Sigmoid colon (tissue), 3 donors: Measurements from ENCODE around the gene OGFR.

Source experiments
- POLR2A ChIP-seq, 2 donors: fragments of 450-650 bp; IDR thresholded peaks; one replicate each; pipeline ENCODE4 v1.6.1; 2016; ENCODE audit warnings: antibody characterized with exemption in 2 of 2, mild to moderate bottlenecking in 2 of 2, moderate library complexity in 2 of 2
- TF ChIP-seq, protein P1 (sequence below), 4 experiments: fragments of 450-650 bp in 3 of 4; fragments of 200-600 bp in 1 of 4; IDR thresholded peaks; one replicate each; pipeline ENCODE4 v1.5.1; 2016 to 2019; ENCODE audit warnings: antibody characterized with exemption in 4 of 4, mild to moderate bottlenecking in 3 of 4, moderate library complexity in 2 of 4

DNA sequence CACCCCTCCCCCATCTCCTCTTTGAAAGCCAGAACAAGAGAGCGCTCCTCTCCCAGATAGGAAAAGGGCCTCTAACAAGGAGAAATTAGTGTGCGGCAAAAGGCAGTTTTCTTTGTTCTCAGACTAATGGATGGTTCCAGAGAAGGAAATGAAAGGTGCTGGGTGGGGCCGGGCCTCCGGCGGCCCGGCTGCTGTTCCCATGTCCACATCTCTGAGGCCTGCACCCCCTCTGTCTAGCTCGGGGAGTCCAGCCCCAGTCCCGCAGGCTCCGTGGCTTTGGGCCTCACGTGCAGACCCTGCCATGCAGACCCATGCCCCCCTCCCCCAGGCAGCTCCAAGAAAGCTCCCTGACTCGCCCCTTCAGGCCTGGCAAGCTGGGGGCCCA lies 44.2 kb upstream of the OGFR start:
- TF ChIP-seq, protein P1, sequence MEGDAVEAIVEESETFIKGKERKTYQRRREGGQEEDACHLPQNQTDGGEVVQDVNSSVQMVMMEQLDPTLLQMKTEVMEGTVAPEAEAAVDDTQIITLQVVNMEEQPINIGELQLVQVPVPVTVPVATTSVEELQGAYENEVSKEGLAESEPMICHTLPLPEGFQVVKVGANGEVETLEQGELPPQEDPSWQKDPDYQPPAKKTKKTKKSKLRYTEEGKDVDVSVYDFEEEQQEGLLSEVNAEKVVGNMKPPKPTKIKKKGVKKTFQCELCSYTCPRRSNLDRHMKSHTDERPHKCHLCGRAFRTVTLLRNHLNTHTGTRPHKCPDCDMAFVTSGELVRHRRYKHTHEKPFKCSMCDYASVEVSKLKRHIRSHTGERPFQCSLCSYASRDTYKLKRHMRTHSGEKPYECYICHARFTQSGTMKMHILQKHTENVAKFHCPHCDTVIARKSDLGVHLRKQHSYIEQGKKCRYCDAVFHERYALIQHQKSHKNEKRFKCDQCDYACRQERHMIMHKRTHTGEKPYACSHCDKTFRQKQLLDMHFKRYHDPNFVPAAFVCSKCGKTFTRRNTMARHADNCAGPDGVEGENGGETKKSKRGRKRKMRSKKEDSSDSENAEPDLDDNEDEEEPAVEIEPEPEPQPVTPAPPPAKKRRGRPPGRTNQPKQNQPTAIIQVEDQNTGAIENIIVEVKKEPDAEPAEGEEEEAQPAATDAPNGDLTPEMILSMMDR (IDR thresholded peaks at IDR 0.05): no peak
- TF ChIP-seq POLR2A (IDR thresholded peaks at IDR 0.05): no peak
